D341Med (cell line): ENCODE results near the gene LRMDA.
"Not testable (repeated sequence)": the region's sequence is repeated elsewhere in the genome, so short reads cannot be mapped to it uniquely, and the experiment has no call there.

Source experiments
- DNase-seq: peaks from one replicate; pipeline ENCODE4 v3.0.0; 2012; ENCODE audit warnings: low spot score

LRMDA gene

GRCh38 chr10:75613685-75614504 is 182.5 kb downstream of the LRMDA start:
- DNase-seq = no peak

- no peak for DNase-seq
Measured at GRCh38 chr10:75616076-75616475, 184.7 kb downstream of the LRMDA start.

GRCh38 chr10:75616874-75617478 is 185.6 kb downstream of the LRMDA start:
- DNase-seq = no peak

GRCh38 chr10:75617485-75618155 is 186.2 kb downstream of the LRMDA start:
- DNase-seq = no peak

GRCh38 chr10:75619635-75620034 is 188.2 kb downstream of the LRMDA start:
- DNase-seq = no peak

- DNase-seq = no peak
Measured at GRCh38 chr10:75620356-75620755, 188.9 kb downstream of the LRMDA start.

GRCh38 chr10:75621003-75621402 is 189.6 kb downstream of the LRMDA start:
- not testable (repeated sequence) for DNase-seq

GRCh38 chr10:75622503-75622902 is 191.1 kb downstream of the LRMDA start:
- no peak for DNase-seq

- no peak for DNase-seq
Measured at GRCh38 chr10:75623310-75624093, 192.1 kb downstream of the LRMDA start.

- DNase-seq = no peak
Measured at GRCh38 chr10:75624638-75625037, 193.2 kb downstream of the LRMDA start.

GRCh38 chr10:75630746-75631145 is 199.3 kb downstream of the LRMDA start:
- no peak for DNase-seq

- no peak for DNase-seq
Measured at GRCh38 chr10:75632805-75633462, 201.5 kb downstream of the LRMDA start.

- DNase-seq = no peak
Measured at GRCh38 chr10:75633568-75633967, 202.1 kb downstream of the LRMDA start.

- DNase-seq = no peak
Measured at GRCh38 chr10:75634947-75635346, 203.5 kb downstream of the LRMDA start.

- DNase-seq = no peak
Measured at GRCh38 chr10:75638752-75639151, 207.3 kb downstream of the LRMDA start.

- DNase-seq = no peak
Measured at GRCh38 chr10:75639736-75640135, 208.3 kb downstream of the LRMDA start.

- no peak for DNase-seq
Measured at GRCh38 chr10:75640381-75640780, 209.0 kb downstream of the LRMDA start.

GRCh38 chr10:75640803-75641202 is 209.4 kb downstream of the LRMDA start:
- no peak for DNase-seq

GRCh38 chr10:75643405-75643804 is 212.0 kb downstream of the LRMDA start:
- no peak for DNase-seq

GRCh38 chr10:75643944-75644692 is 212.7 kb downstream of the LRMDA start:
- DNase-seq = no peak

- DNase-seq = no peak
Measured at GRCh38 chr10:75645704-75646103, 214.3 kb downstream of the LRMDA start.
